NCI-H2171 treated with DMSO at 0.1 percent for 48 hours (cell line): ENCODE data around the gene DNAI2.
"Not testable (repeated sequence)": the region's sequence is repeated elsewhere in the genome, so short reads cannot be mapped to it uniquely, and the experiment has no call there.

ENCODE experiments used
- DNase-seq: peaks from one replicate; lab custom pipeline; 2025; lab: John Stamatoyannopoulos, UW

Gene DNAI2

GRCh38 chr17:74276051-74276476, 2.0 kb downstream of the DNAI2 start:
- no peak for DNase-seq

- no peak for DNase-seq
Measured at GRCh38 chr17:74276541-74277009, 2.5 kb downstream of the DNAI2 start.

- DNase-seq, result no peak
Measured at GRCh38 chr17:74277935-74278334, 3.9 kb downstream of the DNAI2 start.

- not testable (repeated sequence) for DNase-seq
Measured at GRCh38 chr17:74279617-74280016, 5.6 kb downstream of the DNAI2 start.

- DNase-seq, result no peak
Measured at GRCh38 chr17:74280093-74280513, 6.1 kb downstream of the DNAI2 start.

GRCh38 chr17:74281799-74282198, 7.8 kb downstream of the DNAI2 start:
- no peak for DNase-seq

- DNase-seq, result not testable (repeated sequence)
Measured at GRCh38 chr17:74282274-74282586, 8.2 kb downstream of the DNAI2 start.

GRCh38 chr17:74282587-74283370, 8.7 kb downstream of the DNAI2 start:
- no peak for DNase-seq

GRCh38 chr17:74283371-74283673, 9.3 kb downstream of the DNAI2 start:
- no peak for DNase-seq

GRCh38 chr17:74287031-74287602, 13.1 kb downstream of the DNAI2 start:
- DNase-seq, result no peak

GRCh38 chr17:74288785-74289184, 14.8 kb downstream of the DNAI2 start:
- no peak for DNase-seq

GRCh38 chr17:74289688-74290087, 15.7 kb downstream of the DNAI2 start:
- no peak for DNase-seq

GRCh38 chr17:74290340-74290739, 16.3 kb downstream of the DNAI2 start:
- DNase-seq, result no peak

- no peak for DNase-seq
Measured at GRCh38 chr17:74292495-74292894, 18.5 kb downstream of the DNAI2 start.

- no peak for DNase-seq
Measured at GRCh38 chr17:74295625-74296547, 21.9 kb downstream of the DNAI2 start.

- peak; percentile 47 for DNase-seq
Measured at GRCh38 chr17:74296548-74296936, 22.5 kb downstream of the DNAI2 start.

- DNase-seq, result no peak
Measured at GRCh38 chr17:74297941-74298340, 23.9 kb downstream of the DNAI2 start.

GRCh38 chr17:74298778-74299177, 24.7 kb downstream of the DNAI2 start:
- DNase-seq, result no peak

- DNase-seq, result no peak
Measured at GRCh38 chr17:74299226-74300009, 25.4 kb downstream of the DNAI2 start.

- no peak for DNase-seq
Measured at GRCh38 chr17:74303305-74303704, 29.3 kb downstream of the DNAI2 start.

- peak; percentile 68 for DNase-seq
Measured at GRCh38 chr17:74304184-74304583, 30.1 kb downstream of the DNAI2 start.
